Frontal cortex (tissue), 4 donors: ENCODE measurements around the gene TMEM116. TPM values are rescaled to one million over a fixed set of nuclear protein-coding genes. Genes with fewer than 3 reads are reported as not detected.
"Not testable (repeated sequence)": the region's sequence is repeated elsewhere in the genome, so short reads cannot be mapped to it uniquely, and the experiment has no call there.

Source experiments
- DNase-seq, 2 donors: peaks; one replicate each; pipeline ENCODE4 v3.0.0; 2012; ENCODE audit warnings: low spot score in 2 of 2
- FAIRE-seq: peaks from 2 replicates; lab custom pipeline; 2012; peaks lifted over from hg19 to GRCh38; lab: Jason Lieb, UNC
- total RNA-seq: library from RNA; depleted of rRNA; stranded (reverse); fragments of >200 nt; gene quantifications from one replicate; pipeline ENCODE4 v1.2.3, GENCODE V29; 2014
- donor health status: control.
- donor health status: control.
- donor health status: control.

TMEM116 gene
- total RNA-seq, 1 donor from 2014 or later: 43.2 TPM

- FAIRE-seq (no peak), DNase-seq (no peak)
Observed at GRCh38 chr12:112010415-112011344, 2.3 kb downstream of the TMEM116 start.

GRCh38 chr12:112009596-112009995 lies 3.4 kb downstream of the TMEM116 start:
- not testable (repeated sequence) for FAIRE-seq, DNase-seq

DNA sequence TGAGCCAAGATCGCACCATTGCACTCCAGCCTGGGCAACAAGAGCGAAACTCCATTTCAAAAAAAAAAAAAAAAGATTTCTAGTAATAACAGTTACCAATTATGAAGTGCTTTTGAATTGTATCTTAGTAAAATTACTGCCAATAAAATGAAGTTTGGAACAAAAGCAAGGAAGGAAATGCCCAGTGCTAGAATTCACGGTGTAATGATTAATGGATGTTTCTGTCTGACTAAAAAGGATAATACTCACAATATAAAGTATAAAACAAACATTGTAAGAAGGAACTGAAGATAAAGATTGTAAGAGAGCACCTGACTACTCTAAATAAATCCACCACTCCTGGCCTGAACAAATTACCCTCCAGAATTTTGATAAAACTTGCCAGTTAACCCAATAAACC lies 4.0 kb downstream of the TMEM116 start:
- no peak for DNase-seq
- FAIRE-seq: no peak

DNA sequence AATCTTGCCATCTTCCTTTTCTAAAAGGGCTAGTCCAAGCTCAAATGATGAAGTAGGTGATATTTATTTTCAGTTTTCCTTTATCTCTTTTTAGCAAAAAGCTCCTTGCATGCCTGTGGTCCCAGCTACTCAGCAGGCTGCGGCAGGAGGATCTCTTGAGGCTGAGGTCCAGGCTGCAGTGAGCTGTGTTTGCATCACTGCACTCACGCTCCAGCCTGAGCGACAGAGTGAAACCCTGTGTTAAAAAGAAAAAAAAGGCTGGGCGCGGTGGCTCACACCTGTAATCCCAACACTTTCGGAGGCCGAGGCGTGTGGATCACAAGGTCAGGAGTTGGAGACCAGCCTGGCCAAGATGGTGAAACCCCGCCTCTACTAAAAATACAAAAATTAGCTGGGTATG lies 5.0 kb downstream of the TMEM116 start:
- DNase-seq (no peak), FAIRE-seq (no peak)

DNA sequence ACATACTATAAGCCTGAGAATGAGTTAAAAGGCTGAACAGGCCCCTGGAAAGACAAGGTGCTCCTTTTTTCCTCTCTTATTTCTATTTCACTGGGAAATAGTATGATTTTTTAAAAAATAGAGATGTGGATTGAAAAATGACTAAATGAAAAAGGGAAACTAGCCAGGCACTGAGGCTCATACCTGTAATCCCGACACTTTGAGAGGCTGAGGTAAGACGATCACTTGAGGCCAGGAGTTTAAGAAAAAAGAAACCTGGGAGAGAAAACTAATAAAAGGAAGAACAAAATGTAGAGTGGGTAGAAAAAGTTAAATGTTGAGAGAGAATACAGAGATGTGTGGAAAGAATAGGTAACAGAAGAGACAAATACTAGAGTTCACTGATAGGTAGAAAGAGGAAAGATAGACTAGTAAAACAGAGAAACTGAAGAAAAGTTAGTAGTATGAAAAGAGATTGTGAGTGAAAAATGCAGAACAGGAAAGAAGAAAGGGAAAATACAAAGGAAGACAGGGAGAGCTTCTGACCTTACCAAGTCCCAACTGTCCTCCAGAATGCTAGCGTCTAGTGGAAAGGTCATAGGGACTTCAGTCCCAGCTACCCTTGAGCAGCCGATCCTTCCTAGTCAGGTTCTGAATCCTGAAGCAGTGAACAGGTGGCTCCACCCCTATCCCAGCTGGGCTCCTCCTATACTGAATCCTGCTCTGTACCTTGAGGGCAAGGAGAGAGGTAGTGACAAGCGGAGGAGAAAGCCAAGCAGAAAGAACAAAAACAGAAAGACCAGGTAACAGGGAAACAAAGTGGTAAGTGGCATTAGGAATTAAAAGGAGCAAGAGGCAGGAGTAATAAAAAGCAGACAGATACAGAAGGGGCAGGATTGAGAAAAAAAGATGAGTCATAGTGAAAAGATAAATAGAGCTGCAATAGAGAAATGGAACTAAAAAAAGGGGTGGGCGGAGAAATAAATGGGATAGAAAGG lies 7.3 kb downstream of the TMEM116 start:
- FAIRE-seq (no peak), DNase-seq (no peak)

DNA sequence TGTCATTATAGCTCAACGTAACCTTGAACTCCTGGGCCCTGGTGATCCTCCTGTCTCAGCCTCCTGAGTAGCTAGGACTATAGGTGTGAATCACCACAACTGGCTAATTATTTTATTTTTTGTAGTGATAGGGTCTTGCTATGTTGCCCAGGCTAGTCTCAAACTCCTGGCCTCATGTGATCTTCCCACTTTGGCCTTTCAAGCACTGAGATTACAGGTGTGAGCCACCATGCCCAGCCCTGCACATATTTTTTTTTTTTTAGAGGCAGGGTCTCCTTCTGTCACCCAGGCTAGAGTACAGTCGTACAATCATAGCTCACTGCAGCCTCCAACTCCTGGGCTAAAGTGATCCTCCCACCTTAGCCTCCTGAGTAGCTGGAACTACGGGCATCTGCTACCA lies 8.9 kb downstream of the TMEM116 start:
- DNase-seq: no peak
- FAIRE-seq: no peak

- DNase-seq (no peak), FAIRE-seq (no peak)
Observed at GRCh38 chr12:112001576-112001975, 11.4 kb downstream of the TMEM116 start.

DNA sequence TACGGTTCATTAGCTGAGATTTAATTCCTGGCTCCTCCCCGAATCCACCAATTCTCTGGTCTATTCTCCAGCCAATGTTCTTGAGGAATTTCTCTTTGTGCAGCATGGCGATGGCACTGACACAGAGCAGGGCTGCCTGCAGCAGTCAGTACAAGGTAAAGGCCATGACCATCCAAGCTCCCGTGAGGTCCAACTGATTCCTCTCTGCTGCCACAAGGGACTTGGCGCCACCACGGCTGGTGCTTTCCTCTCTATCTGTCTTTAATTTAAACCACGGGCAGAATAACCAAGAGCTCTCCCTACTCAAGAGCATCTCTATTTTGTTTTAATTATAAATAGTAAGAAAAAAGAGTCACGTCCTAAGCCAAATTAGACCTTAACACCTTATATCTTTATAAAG lies 12.1 kb downstream of the TMEM116 start:
- FAIRE-seq: no peak

DNA sequence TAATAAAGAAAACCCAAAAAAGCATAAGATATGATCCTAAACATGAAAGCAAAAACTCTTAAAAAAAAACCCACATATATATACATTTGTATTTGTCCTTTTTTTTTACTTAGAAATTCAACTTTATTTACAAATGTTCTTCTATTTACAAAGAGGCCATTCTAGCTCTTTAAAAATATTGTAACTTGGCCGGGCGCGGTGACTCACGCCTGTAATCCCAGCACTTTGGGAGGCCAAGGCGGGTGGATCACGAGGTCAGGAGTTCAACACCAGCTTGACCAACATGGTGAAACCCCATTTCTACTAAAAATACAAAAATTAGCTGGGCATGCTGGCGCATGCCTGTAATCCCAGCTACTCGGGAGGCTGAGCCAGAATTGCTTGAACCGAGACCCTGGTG lies 13.8 kb downstream of the TMEM116 start:
- DNase-seq, FAIRE-seq: not testable (repeated sequence)

More for the DNA sequence above, 12.1 kb downstream of the TMEM116 start:
- no peak for DNase-seq

- FAIRE-seq (no peak), DNase-seq (no peak)
Observed at GRCh38 chr12:111998015-111998414, 14.9 kb downstream of the TMEM116 start.

DNA sequence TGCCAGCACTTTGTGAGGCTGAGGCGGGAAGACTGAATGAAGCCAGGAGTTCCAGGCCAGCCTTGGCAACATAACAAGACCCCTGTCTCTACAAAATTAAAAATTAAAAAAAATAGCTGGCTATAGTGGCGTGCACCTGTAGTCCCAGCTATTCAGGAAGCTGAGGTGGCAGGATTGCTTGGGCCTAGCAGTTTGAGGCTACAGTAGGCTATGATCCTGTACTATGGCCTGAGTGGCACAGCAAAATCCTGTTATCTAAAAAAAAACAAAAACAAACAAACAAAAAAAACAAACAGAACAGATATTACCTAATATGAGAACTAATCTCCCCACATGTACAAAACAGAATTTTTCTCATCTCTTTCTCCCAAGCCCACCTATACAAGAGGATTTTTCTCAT lies 15.7 kb downstream of the TMEM116 start:
- DNase-seq: no peak
- no peak for FAIRE-seq

DNA sequence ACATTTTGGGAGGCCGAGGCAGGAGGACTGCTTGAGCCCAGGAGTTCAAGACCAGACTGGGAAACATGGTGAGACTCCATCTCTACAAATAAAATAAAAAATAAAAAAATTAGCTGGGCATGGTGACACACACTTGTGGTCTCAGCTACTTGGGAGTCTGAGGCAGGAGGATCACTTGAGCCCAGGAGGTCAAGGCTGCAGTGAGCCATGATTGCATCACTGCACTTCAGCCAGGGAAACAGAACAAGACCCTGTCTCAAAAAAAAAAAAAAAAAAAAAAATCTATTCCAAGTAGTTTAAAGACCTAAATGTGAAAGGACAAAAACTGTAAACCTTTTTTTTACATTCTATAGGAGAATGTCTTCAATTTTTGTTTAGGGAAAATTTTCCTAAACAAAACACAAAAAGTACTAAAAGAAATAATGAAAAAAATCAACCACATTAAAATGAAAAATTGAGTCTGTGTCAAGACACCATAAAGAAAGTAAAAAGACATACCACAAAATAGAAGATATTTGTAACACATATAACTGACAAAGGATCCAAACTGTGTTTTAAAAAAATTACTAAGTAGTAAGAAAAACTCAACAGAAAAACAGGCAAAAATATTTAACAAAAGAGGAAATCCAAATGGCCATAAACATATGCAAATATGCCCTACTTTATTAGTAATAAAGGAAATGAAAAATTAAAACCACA lies 17.0 kb downstream of the TMEM116 start:
- FAIRE-seq: no peak
- no peak for DNase-seq

DNA sequence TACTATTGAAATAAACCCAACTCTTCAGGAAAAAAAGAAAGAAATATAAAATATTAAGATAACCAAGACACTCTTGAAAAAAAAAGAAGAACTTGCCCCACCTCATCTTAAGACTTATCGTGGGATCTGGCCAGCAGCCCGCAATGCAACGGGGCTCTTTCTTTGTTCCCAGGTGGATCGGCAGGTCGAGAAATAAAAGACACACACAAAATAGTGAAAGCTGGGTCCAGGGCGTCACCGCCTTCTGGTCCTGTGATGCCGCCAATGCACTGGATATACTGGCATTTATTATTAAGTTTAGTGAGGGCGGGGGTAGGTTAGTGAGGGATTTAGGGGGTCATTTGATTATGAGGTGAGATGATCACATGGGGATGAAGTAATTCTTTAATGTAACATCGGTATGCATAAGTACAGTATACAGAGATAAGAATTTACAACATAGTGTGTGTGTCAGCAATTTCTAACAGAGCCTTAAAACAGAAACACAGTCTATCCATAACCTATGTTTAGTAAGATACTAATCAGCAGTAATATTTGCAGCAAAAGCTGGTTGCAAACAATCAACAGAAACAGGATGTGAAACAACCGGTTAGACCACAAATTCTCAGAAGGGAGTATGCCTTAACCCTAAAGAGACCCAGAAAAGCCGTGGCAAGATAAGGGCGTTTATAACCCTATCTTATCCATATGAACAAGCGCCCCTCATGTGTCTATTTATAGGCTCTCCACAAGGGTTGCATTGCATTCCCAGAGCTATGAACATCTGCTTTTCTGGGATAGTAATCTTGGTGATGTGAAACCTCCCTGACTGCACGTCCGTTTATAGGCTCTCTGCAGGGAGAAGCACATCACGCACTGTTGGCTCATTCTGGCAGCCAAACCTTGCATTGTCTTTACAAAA lies 18.5 kb downstream of the TMEM116 start:
- not testable (repeated sequence) for DNase-seq, FAIRE-seq

DNA sequence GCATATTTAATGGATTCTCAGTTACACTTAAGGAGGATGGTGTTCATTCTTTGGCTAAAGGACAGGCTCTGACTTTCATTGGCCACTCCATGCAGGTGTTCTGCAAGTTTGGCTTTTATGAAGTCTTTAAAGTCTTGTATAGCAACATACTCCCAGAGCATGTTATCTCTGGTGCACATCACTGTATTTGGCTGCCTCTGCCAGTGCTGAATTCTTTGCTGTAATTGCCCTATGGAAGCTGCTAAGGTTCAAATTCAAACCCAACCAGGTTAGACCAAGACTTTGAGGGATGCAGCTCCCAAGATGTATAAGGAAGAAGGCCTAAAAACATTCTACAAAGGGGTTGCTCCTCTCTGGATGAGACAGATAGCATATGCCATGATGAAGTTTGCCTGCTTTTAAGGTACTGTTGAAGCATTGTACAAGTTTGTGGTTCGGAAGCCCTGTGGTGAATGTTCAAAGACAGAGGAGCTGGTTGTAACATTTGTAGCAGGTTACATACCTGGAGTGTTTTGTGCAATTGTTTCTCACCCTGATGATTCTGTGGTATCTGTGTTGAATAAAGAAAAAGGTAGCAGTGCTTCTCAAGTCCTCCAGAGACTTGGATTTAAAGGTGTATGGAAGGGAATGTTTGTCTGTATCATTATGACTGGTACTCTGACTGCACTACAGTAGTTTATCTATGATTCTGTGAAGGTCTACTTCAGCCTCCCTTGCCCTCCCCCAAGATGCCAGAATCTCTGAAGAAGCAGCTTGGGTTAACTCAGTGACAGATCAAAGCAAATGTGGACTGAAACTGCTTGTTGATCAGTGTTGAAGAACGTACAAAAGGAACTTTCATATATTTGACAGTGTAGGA lies 19.4 kb downstream of the TMEM116 start:
- DNase-seq (no peak), FAIRE-seq (no peak)

GRCh38 chr12:111992464-111992863 lies 20.5 kb downstream of the TMEM116 start:
- FAIRE-seq (no peak), DNase-seq (no peak)

DNA sequence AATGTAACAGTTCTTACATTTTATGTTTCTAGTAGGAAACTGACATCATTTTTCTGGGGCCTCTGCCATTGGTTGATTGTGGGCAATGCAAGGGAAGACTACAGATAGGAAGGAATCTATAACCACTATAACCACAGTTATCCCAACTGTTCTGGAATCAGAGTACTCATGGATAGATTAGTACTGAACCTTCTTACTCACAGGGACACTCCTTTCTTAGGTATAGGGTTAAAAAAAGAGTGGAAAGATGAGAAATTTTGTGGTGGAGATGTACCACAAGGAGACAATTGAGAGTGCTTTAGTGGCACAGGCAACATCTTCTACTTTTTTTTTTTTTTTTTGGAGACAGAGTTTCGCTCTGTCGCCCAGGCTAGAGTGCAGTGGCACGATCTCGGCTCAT lies 21.0 kb downstream of the TMEM116 start:
- no peak for DNase-seq
- no peak for FAIRE-seq

DNA sequence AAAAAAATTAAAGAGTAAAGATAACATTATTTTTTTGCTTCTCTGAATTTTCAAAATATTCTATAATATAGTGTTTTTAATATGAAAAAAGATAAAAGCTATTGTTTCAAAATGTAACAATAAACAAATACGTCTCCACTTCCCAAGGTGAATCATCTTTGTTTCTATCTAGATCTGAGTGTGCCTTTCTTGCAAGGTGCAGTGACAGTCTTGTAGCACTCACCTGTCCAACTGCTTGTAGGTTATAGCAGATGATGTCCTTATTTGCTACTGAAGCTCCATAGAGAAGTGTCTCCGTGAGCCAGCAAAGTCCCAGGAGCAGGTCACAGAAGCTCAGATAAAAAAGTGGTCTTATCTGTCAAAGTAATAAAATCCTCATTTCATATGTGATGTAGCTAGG lies 21.4 kb downstream of the TMEM116 start:
- no peak for FAIRE-seq

GRCh38 chr12:111984820-111985219 lies 28.1 kb downstream of the TMEM116 start:
- FAIRE-seq: peak; percentile 79
- DNase-seq: no peak

More for the DNA sequence above, 21.4 kb downstream of the TMEM116 start:
- DNase-seq: no peak
